Amniotic epithelial cell (primary cell): ENCODE data around the gene RAB42.

Experiments
- DNase-seq: peaks from one replicate; pipeline ENCODE4 v3.0.0-alpha.2; 2010; ENCODE audit warnings: low read depth

The RAB42 gene

GRCh38 chr1:28591708-28592320 is at the start of gene RAB42:
RAB42 (plus strand) TSS chr1:28592265; CDS start chr1:28592512, 247 bp downstream.
- DNase-seq, result no peak

- no peak for DNase-seq
These were observed 46.8 kb upstream of the RAB42 start for GRCh38 chr1:28545246-28545628.

GRCh38 chr1:28548318-28548717 is 43.7 kb upstream of the RAB42 start:
- DNase-seq, result peak; percentile 24

- no peak for DNase-seq
These were observed 40.7 kb upstream of the RAB42 start for GRCh38 chr1:28551381-28551780.

GRCh38 chr1:28552758-28553663 is 39.1 kb upstream of the RAB42 start, which contains the start of gene TRNAU1AP:
TRNAU1AP (plus strand) TSS chr1:28553085; CDS start chr1:28553111, 26 bp downstream.
- DNase-seq, result peak; percentile 93

GRCh38 chr1:28560886-28561285 is 31.2 kb upstream of the RAB42 start:
- DNase-seq, result no peak

GRCh38 chr1:28564310-28564709 is 27.8 kb upstream of the RAB42 start:
- DNase-seq, result no peak

- DNase-seq, result no peak
These were observed 27.0 kb upstream of the RAB42 start for GRCh38 chr1:28565040-28565439.

- no peak for DNase-seq
These were observed 26.3 kb upstream of the RAB42 start for GRCh38 chr1:28565726-28566125.

- no peak for DNase-seq
These were observed 25.1 kb upstream of the RAB42 start for GRCh38 chr1:28566931-28567330.

GRCh38 chr1:28571911-28572310 is 20.2 kb upstream of the RAB42 start:
- no peak for DNase-seq

- peak; percentile 89 for DNase-seq
These were observed 19.2 kb upstream of the RAB42 start for GRCh38 chr1:28572891-28573290.

GRCh38 chr1:28573564-28573963 is 18.5 kb upstream of the RAB42 start:
- no peak for DNase-seq

GRCh38 chr1:28577052-28577678 is 14.9 kb upstream of the RAB42 start:
- no peak for DNase-seq

- DNase-seq, result no peak
These were observed 14.1 kb upstream of the RAB42 start for GRCh38 chr1:28577738-28578536.

- no peak for DNase-seq
These were observed 13.3 kb upstream of the RAB42 start for GRCh38 chr1:28578696-28579218.

GRCh38 chr1:28579401-28579800 is 12.7 kb upstream of the RAB42 start:
- DNase-seq, result no peak

GRCh38 chr1:28580722-28581530 is 11.1 kb upstream of the RAB42 start:
- peak; percentile 26 for DNase-seq

GRCh38 chr1:28581531-28582247 is 10.4 kb upstream of the RAB42 start:
- peak; percentile 94 for DNase-seq

GRCh38 chr1:28582248-28582615 is 9.8 kb upstream of the RAB42 start:
- DNase-seq, result peak; percentile 29
